Measurements from ENCODE around the gene TCAF1.

Gene TCAF1

GRCh38 chr7:143901668-143902331, at the start of gene TCAF1:
Gene TCAF1 (minus strand): TSS chr7:143902176. CDS start chr7:143876608, 25,568 bp downstream.
- peak; percentile 95 for DNase-seq (ENCODE audit: low spot score)

GRCh38 chr7:143948733-143949132, 46.8 kb upstream of the TCAF1 start:
- DNase-seq (ENCODE audit: low spot score): no peak

- DNase-seq (ENCODE audit: low spot score): no peak
Observed at GRCh38 chr7:143947111-143947510, 45.1 kb upstream of the TCAF1 start.

DNA sequence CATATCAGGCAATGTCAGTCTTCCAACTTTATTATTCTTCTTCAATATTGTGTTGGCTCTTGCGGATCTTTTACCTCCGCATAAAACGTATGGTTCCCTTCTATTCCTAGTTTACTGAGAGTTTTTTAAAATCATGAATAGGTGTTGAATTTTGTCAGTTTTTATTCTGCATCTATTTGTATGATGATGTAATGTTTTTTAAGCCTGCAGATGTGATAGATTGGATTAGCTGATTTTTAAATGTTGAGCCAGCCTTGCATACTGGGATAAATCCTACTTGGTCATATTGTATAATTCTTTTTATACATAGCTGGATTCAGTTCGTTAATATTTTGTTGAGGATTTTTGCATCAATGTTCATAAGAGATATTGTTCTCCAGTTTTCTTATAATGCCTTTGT, 43.4 kb upstream of the TCAF1 start:
- DNase-seq (ENCODE audit: low spot score): no peak

- DNase-seq (ENCODE audit: low spot score): no peak
Observed at GRCh38 chr7:143938379-143939243, 36.6 kb upstream of the TCAF1 start.

GRCh38 chr7:143936087-143937009, 34.4 kb upstream of the TCAF1 start:
- no peak for DNase-seq (ENCODE audit: low spot score)

GRCh38 chr7:143934526-143935325, 32.8 kb upstream of the TCAF1 start, which contains the start of gene OR2F2:
Gene OR2F2 (plus strand): TSS chr7:143935233. CDS start chr7:143935233, 0 bp downstream.
- DNase-seq (ENCODE audit: low spot score): no peak

- no peak for DNase-seq (ENCODE audit: low spot score)
Observed at GRCh38 chr7:143931739-143932138, 29.8 kb upstream of the TCAF1 start.

DNA sequence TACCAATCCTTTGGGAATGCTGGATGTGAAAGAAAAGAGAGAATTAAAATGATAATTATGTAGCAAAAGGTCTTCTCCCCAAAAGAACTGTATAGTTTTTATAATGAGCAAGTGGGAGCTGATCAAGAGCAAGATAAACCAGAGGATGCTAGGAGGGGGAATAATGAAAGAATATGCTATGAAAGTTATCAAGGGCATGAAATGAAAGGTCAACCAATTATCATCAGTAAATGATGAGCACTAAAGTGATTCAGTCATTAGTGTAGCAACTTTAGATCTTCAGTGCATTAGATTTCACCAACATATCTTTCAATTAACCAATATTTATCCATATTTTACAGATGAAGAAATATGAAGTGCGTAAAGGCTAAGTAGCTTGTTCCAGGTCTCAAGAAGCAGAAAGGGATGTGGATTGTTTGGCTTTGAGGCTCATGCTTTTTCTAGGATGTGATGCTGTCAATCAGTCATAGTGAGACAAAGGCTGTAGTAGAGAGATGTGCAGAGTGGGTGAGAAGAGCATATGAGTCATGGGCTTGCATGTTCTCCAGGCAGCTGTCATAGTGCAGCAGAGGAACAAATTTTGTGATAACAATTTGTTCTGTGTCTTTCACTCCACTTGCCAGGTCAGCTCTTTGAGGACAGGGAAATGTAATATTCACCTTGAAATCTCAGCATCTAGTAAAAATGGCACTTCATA, 27.4 kb upstream of the TCAF1 start:
- no peak for DNase-seq (ENCODE audit: low spot score)

- DNase-seq (ENCODE audit: low spot score): no peak
Observed at GRCh38 chr7:143924851-143925250, 22.9 kb upstream of the TCAF1 start.

GRCh38 chr7:143914938-143915652, 13.1 kb upstream of the TCAF1 start:
- DNase-seq (ENCODE audit: low spot score): no peak

GRCh38 chr7:143913945-143914615, 12.1 kb upstream of the TCAF1 start:
- no peak for DNase-seq (ENCODE audit: low spot score)

DNA sequence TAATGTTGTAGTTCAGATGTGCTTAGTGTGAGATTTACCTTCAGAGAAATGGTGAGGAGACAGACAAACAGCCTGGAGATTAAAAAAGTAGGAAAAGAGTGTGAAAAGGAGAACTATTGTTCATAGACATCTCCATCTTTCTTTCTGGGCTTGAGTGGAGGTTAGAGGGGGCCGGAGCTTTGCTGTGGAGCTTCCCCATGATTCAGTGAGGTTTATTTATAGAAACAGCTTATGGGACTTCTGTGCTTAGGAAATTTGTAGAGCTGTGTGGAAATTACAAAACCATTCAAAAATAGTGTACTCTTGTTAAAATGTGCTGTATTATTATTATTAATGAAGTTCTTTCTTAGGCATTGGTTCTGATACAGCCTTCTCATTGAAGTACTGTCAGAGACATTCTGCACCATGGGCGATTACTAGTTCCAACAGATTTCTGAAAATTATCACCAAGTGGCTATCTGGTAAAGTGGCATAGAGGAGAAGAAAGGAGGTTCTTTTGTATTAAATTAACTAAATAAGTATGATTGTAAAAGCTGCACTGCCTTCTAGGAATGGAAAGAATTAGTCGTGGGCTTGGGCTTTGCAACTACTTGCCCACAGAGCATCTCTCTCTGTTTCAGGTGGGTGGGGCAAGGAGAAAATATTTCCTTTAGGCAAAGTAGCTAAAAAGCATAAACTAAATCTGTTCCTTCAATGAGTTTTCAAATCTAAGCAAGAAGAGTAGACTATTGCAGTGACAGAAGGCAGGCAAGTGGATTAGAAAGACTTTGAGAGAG, 8.7 kb upstream of the TCAF1 start:
- no peak for DNase-seq (ENCODE audit: low spot score)

DNA sequence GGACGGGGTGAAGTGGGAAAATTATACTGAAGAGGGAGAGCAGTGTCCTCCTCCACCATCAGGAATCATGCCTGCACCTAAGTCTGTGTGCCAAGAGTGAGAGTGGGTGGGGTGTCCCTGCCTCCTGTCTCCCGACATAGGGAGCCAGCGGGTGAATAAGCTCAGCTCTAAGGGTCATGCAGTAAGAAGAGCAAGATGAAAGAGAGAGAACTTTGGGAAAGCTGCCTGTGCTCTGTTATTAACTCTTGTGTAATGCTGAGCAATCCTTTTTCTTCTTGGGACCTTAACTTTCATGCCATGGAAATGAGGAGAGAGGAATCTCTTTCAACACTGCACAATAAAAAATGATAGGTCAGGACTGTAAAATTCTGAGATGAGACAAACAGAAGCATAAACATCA, 7.9 kb upstream of the TCAF1 start:
- no peak for DNase-seq (ENCODE audit: low spot score)

DNA sequence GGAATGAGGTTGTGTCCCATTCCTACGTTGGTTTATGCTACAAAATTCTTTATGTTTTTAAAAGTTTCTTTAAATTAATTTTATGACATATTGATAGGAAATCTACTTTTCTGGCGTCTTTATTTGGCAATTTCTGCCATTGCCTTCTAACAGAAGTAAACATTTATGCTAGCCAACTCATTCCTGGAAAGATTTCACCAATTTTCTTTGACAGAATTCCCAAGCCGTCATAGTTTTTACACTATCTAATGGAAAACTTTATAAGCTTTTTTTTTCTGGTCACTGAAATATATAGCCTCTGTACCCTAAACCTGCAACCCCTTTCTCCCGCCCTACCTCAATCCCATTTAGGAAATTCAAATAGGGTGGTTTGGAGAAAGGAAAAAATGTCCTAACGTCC, 6.1 kb upstream of the TCAF1 start:
- DNase-seq (ENCODE audit: low spot score): no peak

- DNase-seq (ENCODE audit: low spot score): no peak
Observed at GRCh38 chr7:143906895-143907294, 4.9 kb upstream of the TCAF1 start.

DNA sequence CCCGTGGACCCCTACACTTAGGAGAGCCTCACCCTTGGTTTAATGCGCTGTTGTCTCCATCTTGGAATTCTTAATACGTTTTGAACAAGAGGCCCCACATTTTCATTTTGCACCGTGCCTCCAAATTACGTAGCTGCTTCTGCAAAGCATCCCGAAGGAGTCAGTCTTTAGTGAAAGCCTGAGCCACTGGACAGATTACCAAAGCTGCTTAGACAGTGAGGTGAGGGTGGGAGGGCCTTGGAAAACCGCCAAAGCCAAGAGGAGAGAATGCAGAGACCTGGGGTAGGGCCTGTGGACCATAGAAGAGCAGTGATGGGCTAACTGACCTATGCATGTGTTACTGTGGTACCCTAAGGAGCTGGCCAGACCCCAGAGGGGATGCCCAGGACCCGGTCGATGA, 4.2 kb upstream of the TCAF1 start:
- no peak for DNase-seq (ENCODE audit: low spot score)

DNA sequence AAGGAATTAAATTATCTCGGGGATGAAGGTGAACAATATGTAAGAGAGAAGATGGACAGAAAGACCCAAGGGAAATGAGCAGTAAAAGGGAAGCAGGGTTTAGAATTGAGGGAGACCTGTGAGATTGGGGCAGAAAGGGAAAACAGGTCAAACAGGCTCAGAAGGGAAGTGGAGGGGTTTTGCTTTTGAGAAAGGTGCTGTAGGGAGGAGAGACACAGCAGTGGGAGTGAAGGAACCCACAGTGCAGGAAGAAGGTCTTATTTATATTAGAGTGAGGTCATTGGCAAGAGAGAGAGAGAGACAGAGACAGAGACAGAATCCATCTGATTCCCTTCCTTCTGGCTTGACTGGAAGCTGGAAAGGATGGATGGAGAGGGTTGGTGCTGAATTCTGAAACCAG, 3.5 kb upstream of the TCAF1 start:
- no peak for DNase-seq (ENCODE audit: low spot score)
